GM21576 (cell line): ENCODE data around the gene CHSY1.

Experiments
- ATAC-seq: cut with Tn5 transposase; IDR thresholded peaks from one replicate; pipeline ENCODE4 v1.9.1; 2021; ENCODE audit warnings: mild to moderate bottlenecking, moderate library complexity; ENCODE audit not compliant: unreplicated experiment

CHSY1 gene

DNA sequence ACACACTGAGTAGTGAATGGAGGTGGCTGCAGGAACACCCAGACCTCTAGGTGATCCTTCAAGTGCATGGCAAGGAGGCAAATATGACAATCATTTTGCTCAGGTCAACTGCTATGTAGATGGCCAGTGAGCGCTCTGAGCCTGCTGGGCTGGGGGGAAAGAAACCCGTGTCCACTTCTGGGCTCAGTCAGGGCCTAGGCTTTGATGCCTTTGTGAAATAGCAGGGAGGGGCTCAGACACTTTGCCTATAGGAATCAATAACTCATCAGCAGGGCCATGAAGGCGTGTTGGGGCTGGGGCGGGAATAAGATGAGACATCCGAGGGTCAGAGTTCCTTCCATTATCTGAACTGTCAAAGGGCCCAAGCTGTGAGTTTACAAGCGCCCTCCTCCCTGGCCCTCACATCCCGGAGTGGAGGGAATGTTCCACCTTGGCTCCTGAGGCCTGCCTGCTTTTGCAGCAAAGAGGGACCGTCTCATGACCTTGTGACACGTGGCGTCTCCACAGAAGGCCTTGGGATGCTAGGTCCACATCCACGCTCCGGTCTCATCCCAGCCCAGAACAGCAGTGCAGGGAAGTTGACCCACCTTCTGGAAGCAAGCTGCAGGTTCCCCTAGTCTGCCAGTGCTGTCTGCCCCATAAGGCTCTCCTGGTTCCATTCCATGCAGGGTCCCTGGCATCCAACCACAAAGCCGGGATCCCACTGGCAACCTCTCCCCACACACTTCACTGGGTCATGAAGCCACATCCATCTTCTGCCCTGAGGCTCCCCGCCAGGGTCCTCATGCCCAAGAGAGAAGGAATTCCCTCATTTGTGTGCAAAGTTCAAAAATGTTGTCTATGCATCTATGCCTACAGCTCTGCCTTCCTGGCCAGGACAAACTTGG is 78.4 kb downstream of the CHSY1 start:
- ATAC-seq: no peak

GRCh38 chr15:101172501-101173071 is 79.3 kb downstream of the CHSY1 start:
- ATAC-seq: no peak

- no peak for ATAC-seq
These were observed 79.9 kb downstream of the CHSY1 start for GRCh38 chr15:101171954-101172353.

DNA sequence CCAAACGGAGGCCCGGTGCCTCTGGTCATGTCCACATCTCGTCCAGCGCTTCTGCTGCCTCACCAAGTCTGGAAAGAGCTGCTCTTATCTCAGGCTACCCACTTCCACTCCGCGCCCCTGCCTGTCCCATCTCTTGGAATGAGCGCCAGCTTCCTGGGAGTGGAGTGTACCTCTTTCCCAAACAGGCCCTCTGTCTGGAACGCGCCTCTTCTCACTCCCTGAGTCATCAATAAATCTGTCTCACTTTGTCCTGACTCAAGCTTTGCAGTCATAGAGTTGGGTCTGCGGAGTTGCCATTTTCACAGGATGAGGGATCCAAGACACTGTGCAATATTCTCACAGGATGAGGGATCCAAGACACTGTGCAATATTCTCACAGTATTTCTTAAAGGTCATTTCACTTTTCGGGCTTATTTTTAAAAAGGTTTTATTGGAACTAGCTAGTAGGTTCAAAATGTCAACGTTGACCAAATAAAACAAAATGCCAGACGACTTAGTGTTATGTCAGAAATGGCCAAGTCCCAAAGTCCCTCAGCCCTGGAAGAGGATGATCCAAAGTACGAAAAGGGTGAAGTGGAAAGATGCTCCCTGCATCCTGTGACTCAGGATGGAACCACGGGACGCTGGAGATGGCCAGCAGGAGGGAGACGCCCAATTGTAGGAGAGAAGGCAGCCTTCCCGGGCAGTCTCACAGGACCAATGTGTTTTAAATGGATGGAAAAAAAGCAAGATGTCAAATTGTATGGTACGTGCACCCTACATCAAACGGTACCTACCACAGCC is 81.1 kb downstream of the CHSY1 start:
- ATAC-seq: no peak

- no peak for ATAC-seq
These were observed 82.3 kb downstream of the CHSY1 start for GRCh38 chr15:101169495-101170071.

DNA sequence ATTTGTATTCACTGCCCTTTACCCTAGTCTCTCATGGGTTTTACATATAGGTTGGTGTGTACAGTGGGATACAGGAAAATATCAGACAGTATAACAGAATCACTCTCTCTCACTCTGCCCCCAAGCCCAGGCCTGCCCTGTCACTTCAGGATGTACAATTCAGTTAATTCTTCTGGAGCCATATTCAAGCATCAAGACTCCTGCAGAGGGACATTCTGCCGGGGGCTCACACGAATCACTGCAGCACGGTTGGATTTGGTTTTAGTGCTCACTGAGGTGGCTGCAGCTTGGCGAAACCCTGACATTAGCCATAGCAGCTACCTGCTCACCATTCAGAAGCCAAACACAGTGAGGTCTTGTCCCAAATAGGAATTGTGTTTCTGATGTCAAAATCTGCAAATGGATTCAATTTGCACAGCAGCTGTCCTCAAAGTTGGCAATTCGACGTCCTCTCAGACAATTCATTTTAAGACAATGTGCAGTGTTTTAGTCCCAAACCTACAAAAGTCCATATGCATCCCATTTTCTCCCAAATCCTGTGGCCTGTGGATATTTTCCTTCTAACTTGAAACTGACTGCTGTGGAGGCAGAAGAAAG is 82.9 kb downstream of the CHSY1 start:
- no peak for ATAC-seq

DNA sequence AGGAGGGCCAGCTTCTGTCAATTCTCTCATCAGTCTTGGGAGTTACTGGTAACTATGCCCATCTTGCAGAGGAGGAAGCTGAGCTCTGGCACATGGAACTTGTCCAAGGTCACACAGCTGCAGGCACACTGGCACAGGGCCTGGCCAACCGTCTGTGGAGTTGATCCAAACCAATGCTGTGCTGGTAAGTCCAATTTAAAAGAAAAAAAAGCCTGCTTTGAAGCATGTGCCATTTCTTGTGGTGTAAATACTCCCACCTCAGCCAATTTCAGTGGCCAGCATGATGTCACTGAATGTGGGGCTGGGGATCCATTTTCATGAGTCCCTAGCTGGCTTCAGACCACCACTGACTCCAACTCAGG is 83.4 kb downstream of the CHSY1 start:
- ATAC-seq: no peak

DNA sequence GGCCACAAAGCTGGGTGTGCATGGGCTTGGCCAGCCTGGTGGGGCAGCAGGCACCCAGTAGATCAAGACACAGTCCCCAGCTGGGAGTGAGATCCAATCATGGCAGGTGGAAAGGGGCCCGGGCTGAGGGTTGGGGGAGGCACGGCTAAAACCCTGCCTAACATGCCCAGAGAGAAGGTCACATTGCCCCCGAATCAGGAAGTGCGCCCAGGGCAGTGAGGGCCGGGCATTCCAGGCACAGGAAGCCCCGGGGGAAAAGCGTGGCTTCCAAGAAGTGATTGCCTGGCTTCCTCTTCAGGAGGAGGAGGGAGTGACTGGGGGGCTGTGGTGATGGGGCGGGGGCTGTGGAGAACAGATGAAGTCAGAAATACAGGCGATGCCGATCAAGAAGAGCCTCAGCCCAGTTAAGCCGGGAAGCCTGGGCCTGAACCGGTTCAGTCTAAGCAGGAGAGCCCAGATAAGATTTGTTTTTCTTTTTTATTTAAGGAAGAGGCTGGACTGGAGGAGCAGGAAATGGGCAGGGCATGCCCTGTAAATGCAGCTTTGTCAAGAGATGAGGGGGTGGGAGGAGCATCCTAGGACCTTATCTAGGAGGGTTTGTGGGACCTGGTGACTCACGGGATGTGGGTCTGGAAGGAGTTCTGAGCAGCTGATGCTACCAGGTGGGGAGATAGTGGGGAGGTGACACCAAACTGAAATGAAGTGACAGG is 83.9 kb downstream of the CHSY1 start:
- ATAC-seq: no peak

GRCh38 chr15:101167411-101167752 is 84.5 kb downstream of the CHSY1 start:
- no peak for ATAC-seq

DNA sequence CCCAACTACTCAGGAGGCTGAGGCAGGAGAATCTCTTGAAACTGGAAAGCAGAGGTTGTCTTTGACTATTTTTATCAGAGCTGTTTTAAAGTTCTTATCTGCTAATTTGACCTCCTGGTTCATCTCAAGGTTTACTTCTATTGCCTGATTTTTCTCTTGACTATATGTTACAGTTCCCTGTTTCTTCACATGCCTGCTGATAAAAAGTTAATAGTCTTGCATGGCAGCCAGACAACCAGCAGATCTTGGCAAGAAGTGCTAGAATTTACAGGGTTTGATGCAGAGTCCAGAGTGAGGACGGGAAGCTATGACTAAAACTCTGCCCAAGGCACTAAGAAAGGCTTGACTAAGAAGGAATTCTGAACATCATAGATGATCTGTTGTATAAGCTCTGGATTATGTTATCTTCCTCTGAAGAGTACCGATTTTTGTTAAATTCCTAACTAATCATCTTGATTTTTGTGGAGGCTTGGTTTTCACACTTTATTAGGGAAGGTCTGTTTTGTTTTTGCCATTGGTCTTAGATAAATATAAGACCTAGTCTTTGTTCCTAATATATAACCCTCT is 85.9 kb downstream of the CHSY1 start:
- no peak for ATAC-seq

DNA sequence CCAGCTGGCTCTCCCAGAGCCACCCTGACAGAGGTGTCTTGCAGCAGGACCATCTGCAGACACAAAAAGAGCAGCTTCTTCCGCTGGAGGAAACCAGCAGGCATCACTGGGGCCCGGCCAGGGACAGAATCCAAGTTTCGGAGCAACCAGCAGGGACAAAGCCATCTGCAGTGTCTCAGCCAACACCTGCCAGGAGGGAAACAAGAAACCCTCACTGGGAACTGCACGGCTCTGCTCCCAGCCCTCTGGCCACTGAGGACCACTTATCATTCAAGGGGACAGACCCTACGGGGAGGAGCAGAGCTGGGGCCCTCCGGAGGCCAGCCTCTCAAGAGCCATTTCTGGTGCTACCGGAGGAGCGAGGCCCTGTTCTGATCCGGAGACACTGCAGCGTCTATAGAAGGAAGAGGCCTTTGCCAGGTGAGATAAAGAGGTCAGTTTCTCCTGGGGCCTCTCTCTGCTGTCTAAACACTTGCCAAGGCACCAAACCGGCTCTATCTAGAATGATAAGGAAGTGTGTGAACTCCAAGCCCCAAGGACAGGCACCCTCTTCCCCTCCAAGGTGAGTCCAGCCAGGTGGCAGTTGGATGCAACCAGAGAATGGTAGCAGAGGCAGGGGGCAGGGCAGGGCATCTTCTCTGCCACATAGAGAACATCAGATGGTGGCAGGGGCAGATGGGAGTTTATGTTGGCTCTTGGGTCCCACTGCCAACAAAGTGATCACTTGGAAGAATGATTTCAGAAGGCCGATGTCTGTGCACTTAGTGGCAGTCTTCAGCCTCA is 89.0 kb downstream of the CHSY1 start:
- ATAC-seq: no peak

- ATAC-seq: no peak
These were observed 90.2 kb downstream of the CHSY1 start for GRCh38 chr15:101161656-101162055.

DNA sequence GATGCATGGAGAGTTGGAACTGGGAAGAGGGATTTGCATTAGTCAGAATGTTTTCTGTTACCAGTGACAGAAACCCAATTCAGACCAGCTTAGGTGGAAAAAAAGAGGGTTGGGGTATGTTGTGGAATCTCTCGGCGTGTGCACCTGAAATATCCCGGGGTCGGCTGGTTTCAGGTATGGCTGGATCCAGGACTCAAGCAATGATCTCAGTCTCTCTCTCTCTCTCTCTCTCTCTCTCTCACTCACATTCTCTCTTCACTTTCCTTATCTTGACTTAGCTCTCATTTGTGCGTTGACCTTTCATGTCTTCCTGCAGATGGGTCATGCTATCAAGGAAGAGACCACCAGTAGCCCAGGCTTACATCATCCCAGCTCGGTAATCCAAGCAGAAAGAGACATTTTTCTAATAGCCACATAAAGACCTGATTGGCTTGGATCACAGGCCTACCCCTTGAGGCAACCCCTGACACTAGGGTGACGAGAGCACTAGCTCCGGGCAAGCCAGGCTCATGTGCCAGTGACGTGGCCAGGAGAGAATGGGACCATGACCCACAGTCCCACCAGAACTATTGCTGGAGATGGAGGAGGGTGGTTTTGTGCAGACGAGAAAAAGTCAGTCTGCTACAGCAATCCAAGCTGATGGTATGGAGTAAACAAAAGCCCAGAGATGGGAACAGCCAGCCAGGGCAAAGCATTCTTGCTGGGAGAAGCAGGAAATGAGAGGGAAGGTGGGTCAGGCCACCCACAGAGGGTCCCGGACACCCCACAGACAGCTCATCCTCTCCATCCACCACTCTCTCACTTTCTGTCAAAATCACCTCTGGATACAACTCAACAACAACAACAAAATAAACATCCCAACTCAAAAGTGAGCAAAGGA is 91.7 kb downstream of the CHSY1 start:
- ATAC-seq: no peak

- no peak for ATAC-seq
These were observed 92.5 kb downstream of the CHSY1 start for GRCh38 chr15:101159096-101159935.

DNA sequence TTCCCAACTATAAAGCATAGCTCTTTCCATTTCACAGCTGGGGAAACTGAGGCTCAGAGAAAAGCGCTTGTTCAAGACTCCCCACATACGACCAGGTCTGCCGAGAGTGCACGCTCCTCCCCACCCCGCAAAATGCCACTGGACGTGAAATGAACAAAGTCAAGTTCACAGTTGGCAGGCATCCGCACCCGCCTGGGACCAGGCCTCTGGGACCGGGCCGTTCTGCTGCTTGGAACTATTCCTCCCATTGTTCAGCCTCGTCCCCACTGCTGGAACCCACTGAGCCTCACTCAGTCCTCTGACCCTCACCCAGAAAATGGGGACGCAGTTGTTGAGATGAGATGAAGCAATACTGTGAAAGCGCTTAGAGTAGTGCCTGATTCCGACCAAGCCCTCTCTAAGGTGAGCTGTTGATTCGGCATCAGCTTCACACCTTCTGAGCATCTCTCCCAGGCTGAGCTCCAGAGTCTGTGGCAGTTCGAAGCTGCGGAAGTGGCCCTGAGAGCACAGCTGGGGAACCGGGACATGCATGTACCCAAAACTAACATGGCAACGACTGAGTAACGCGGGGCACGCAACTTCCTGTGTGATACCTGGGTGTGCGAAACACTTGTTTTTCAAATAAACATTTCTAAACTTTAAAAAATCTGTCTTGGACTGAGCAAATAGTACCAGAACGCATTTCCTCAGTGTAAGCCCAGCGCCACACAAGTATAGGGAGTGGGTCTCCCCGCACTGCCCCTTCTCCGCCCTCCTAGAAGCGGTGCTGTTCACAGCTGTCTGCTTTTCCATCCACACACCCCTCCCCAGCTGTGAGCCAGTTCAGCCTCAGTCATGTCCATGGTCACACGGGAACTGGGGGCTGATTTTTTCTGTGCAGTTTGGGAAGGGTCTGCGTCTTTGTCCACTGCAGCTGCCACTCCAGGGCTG is 93.4 kb downstream of the CHSY1 start:
- no peak for ATAC-seq

DNA sequence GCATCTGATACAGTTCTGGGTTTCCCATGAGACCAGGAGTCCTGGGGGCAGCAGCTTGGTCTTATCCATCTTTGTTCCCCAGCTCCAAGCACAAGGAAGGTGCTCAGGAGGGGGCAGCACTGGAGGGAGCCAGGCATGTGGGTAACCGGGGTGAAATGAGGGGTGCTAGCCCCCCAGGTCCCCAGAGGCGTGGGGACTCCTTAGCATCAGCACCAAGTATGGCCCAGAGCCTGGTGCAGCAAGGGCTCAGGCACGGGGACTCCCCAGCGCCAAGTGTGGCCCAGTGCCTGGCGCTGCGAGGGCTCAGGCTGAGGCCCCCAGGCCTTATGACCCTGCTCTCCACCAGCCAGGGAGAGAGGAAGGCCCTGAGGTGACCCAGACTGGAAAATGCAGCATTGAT is 94.1 kb downstream of the CHSY1 start:
- no peak for ATAC-seq
